A172 (cell line): ENCODE results near the gene BBOX1. TPM values are rescaled to one million over a fixed set of nuclear protein-coding genes. Genes with fewer than 3 reads are reported as not detected.
A peak's percentile ranks its signal among the peaks of the same experiment; 100 is the strongest.
"Not testable (repeated sequence)": the region's sequence is repeated elsewhere in the genome, so short reads cannot be mapped to it uniquely, and the experiment has no call there.

Source experiments
- DNase-seq: peaks from one replicate; pipeline ENCODE4 v3.0.0-alpha.2; 2015; ENCODE audit warnings: low spot score
- total RNA-seq: library from RNA; depleted of rRNA; stranded (reverse); fragments of >200 nt; shearing (Covaris generic); gene quantifications from 2 replicates; pipeline ENCODE4 v1.2.3, GENCODE V29; 2014

Gene BBOX1
- total RNA-seq, 1 experiment from 2014 or later: not detected

DNA sequence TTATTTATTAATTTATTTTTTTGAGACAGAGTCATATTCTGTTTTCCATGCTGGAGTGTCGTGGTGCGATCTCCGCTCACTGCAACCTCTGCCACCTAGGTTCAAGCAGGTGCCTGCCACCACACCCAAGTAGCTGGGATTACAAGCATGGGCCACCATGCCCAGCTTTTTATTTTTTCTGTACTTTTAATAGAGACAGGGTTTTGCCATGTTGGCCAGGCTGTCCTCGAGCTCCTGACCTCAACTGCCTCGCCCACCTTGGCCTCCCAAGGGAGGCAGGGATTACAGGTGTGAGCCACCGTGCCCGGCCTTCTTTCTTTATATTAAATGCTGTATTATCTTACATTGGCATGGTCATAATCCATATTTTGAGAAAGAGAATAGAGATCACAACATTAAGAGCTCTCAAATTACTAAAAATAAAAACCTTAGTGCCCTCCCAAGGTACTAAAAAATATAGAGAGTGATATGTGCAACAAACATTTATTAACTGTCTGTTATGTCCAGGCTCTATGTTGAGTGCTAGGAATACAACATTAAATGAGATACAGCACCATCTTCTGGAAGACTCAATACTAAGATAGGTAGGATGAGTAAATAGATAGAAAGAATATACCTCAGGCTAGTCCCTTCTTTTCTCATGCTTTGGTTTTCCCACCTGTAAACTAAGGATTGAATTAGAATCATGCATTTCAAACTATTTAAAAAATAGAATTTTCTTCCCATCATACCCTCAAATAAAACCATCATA, 84.1 kb downstream of the BBOX1 start:
- no peak for DNase-seq

DNA sequence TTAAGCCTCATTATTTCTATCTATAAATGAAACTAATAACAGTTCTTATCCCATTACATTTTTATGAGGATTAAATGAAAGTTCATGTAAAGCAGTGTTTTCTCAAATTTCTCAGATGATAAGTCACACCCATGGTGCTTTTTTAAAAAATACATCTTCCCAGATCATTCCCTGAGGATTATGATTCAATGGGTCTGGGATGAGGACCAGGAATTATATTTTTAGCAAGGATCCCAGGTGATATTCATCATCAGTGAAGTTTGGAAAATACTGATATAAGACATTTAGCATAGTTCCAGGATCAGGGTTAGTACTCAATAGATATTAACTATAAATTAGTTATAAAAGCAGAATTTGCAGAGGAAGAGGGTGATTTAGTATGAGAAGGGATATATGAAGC, 89.1 kb downstream of the BBOX1 start:
- DNase-seq: no peak

DNA sequence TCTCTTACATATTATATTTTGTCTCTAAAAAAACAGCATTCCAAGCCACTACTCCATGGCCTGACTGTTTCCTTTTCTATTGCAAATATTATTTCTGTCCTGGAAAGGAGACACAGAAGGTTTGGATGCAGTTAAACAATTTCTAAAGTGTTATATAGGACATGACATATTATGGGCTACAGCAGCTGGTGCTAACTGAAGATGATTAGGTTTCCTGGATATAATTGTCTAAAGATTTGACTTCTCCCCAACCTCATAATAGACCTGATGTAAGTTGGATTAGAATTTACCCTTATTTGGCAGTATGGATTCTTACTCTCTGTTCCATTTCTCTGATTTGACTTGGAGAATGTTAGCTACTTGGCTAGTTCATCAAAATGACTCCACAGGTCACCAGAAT, 90.2 kb downstream of the BBOX1 start:
- no peak for DNase-seq

DNA sequence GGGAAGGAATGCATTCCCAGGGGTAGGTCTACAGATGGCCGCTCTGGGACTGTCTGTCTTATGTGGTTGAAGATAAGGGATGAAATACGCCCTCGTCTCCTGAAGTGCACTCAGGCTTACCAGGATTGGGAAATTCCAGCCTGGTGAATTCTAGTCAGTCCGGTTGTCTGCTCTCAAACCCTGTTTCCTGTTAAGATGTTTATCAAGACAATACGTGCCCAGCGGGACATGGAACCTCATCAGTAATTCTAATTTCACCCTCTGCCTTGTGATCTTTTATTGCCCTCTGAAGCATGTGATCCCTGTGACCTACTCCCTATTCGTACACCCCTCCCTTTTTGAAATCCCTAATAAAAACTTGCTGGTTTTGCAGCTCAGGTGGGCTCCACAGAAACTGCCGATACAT, 95.3 kb downstream of the BBOX1 start:
- peak; percentile 35 for DNase-seq

DNA sequence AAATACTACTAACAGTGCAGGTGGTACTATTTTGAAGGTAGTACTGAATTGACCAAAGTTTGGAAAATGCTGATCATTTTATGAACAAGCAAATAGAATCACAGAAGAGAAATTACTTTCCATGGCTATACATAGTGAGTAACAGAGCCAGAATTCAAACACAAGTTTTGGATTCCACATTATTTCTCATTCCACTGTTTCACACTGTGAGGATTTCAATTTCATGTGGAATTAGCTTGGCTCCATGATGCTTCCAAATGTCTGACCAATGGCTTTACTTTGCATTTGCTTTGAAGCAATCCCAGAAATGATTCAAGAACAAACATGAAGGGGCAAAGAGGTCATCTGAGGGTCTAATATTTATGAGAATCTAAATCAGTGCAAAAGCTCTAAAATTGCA, 98.1 kb downstream of the BBOX1 start:
- no peak for DNase-seq

DNA sequence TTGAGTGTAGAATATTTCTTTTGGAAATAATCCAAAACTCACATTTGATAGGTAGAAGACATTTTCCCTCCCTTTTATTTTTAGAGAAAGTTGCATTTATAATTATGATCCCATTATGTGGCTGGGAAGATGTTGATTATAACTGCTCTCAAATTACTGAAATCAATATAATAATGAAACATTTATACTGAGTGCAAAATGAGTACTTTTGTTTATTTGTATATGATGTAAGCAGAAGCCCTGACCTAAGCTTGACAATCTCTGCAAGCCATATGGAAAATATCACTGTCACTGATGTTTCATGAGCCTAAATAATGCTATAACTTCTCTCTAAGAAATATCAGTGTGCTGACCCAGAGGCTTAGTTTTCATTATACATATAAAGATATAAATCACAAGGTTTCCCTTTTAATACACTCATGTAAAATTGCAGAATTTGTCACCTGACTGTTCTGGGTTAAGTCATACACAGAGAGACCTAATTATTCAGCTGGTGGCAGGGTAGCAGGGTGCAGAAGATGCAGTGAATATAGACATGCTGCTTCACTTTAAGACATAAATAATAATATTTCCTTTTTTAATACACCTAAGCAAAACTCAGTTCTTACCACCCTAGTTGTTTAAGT, 99.2 kb downstream of the BBOX1 start:
- no peak for DNase-seq

DNA sequence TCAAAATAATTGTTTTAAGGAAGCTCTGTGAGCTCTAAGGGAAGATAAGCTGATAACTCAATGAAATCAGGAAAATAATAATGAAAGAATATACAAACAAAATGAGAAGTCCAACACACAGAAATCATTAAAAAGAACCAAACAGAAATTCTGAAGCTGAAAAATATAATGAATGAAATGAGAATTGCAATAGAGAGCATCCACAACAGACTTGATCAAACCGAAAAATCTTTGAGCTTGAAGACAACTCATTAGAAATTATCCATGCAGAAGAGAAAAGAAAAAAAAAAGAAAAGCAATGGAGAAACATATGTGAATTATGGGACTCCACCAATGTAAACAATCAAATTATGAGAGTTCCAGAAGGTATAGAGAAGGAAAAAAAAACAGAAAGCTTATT, 101.0 kb downstream of the BBOX1 start:
- no peak for DNase-seq

DNA sequence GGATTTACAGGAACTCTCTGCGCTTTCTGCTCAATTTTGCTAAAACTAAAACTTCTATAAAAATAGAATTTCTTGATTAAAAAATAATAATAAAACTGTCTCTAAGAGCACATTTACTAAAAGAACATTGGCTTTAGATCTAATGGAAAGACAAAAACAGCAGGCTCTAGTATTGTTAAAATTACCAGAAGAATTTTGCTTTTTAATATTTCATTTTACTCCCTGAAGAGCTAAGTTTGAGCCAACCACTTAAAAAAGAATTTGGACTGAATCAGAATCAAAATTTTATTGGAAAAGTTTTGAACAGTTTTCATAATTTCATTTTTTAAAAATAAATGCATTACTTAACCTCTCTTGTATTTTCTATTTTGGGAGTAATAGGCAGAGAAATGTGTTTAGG, 107.3 kb downstream of the BBOX1 start:
- DNase-seq: no peak

DNA sequence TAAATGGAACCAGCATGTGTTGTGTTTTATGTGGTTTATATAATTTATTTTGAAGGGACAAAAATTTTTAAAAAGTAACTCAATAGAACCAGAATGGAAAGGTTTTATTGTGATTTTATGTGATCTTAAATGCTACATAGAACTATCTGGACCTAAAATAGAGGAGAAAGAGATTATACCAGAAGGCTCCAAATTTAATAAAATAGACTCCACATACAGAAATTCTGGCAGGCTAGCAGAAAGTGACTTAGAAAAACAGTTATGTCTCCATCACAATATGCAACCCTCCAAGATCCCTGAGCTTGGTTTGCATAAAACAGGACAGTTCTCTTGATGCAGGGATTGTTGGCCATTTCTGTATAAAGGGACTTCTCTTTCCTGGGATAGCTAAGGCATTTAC, 107.9 kb downstream of the BBOX1 start:
- DNase-seq: no peak

DNA sequence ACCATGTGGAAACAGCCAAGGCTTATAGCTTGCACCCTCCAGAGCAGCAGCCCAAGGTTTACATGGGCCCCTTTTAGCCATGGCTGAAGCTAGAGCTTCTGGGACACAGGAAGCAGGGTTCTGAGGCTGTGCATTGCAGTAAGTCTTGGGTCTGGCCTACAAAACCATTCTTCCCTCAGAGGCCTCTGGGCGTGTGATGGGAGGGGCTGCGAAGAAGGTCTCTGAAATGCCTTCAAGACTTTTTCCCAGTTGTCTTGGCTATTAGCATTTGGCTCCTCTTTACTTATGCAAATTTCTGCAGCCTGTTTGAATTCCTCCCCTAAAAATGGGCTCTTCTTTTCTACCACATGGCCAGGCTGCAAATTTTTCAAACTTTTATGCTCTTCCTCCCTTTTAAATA, 109.5 kb downstream of the BBOX1 start:
- no peak for DNase-seq

DNA sequence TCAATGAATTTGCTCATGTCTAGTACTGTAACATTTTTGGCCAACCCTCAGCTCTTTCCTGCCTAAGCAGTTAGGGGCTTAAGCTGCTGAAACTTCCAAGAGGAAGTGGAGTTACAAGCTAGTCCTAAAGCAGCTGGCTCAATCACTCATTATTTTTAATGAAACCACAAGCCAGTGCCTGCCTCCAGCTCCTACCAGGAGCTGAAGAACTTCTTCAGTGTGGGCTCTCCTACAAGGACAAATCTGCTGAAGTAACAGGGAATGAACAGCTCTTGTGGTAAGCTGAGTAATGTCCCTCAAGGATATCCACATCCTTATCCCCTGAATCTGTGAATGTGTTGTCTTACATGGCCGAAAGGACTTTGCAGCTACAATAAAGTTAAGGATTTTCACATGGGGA, 112.5 kb downstream of the BBOX1 start:
- DNase-seq: no peak

DNA sequence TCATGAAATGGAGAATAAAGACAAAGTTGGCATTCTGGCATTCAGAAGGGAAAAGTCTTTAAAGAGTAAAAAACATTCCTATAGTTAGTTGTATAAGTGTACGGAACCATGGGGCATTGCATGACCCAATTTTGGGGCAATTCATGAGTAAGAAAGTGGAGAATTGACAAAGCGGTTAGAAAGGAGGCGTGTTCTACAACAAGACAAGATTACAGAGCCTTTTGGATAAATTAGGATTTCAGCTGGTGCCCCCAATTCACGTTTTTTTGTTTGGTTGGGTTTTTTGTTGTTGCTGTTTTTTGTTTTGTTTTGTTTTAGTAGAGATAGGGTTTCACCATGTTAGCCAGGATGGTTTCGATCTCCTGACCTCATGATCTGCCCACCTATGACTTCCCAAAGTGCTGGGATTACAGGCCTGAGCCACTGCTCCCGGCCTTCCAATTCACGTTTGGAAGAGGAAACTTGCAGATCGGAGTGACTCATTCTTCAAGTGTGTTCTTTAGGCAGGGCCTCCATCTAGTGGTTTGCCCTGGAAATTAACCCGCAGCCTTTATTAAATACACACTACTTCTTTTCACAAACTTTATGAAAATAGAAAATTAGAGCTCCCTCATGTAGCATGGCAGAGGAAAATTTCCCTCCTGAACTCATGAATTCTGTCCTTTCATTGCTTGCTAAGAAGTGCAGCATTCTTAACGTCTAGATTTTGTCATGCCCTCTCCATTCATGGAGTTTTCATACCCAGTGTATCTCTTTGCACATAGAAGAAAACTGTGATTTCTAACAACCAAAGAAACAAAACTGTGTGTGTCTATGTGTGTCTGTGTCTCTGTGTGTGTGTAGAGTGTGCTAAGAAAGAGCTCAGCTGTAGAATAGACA, 118.1 kb downstream of the BBOX1 start:
- peak; percentile 80 for DNase-seq

DNA sequence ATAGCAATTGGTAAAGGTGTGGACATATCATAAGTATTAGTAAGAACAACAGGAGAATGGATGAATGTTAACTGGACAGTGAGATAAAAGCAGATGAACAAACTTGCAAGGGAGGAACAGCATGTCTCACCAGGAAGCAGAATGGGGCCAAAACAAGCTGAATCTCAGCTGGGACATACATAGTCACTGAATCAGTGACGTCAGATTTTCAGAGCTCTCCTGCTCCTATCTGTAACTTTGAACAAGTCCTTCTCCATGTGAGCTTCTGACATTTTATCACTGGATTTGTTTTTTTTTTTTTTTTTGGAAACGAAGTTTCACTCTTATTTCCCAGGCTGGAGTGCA, 118.7 kb downstream of the BBOX1 start:
- DNase-seq: no peak

DNA sequence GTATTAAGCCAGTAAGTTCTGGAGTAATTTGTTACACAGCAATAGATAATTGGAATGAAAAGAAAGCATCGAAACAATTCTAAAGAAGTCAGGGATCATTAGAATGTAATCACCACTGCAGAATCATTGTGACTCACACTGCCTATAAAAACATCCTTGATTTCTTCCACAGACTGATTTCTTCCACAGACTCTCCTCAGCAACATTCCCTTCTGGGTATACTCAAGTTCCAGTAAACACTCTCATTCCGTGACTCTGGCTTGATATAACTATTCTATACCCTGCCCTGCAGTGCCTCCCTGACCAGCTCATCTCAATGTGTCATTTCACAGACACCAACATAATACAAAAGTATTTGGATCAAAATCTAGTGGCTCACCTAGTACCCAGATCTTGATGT, 120.5 kb downstream of the BBOX1 start:
- DNase-seq: peak; percentile 9

DNA sequence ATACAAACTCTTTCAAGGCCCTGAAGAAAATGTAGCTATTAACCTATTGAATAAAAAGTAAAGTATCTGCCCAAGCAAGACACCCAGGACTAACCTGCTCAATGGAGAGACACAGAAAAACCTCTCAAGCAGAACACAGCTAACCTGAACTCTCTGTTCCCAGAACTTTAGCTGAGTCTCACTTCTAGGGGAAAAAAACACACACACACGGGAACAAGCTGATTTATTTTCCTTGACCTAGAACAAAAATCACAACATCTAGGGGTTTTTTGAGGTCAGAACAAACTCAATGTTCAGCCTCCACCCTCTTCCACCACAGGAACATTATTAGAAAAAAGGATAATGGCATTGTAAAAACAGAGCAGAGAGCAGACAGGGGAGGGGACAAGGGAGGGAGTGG, 121.6 kb downstream of the BBOX1 start:
- no peak for DNase-seq

DNA sequence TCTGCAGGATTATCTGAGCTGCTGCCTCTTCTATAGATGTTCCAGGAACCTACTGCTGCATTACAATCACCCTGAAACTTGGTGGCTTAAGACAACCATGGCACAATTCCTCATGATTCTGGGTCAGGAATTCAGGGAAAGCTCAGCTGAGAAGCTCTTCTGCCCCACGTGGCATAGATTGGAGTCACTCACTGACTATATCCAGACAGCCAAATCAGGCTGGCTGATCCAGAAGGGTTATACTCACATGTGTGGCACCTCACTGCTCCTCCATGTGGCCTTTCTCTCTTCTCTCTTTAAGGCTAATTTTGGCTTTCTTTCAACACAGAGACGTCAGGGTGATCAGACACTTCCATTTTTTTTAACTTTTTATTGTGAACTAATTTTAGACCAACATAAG, 125.5 kb downstream of the BBOX1 start:
- DNase-seq: no peak

DNA sequence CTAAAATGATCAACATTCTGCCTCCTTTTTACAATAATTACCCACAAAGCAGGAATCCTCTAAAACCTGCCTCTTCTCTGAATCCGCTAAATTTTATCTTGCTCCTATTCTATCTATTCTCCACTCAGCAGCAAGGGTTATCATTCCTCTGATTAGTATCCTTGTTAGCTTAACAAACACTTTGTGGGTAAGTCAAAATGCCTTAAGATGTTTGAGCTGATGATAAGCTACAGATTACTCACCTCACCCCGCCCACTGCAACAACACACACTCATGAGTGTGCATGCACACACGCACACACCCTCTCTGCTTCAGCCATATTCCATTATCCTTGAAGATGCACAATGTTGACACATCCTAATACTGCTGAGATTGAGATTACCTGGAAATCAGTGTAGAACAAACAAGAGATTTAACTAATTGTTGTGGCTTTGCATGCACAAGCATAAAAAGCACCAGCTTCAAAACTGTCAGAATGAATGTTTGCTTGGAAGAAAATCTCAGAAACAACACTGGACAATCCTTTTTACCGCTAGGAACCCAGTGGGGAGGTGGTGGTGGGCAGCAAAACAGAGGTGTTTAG, 130.9 kb downstream of the BBOX1 start:
- DNase-seq: no peak

DNA sequence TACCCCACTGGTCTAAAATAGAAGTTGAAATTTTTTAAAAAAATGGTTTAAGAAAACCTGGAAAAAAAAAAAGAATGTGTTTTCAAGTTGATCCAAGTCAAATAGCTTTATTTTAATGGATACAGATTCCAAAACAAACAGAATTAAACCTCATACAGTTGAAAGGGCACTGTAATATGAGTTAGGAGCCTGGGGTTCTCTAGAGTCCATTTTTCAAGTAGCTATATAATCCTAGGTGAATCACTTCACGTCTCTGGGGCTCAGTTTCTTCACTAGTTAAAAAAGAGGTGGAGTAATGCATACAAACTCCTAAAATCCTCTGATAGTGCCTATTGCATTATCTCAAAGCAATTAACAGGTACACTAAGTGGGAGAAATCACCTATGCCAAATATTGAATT, 132.9 kb downstream of the BBOX1 start:
- DNase-seq: no peak

DNA sequence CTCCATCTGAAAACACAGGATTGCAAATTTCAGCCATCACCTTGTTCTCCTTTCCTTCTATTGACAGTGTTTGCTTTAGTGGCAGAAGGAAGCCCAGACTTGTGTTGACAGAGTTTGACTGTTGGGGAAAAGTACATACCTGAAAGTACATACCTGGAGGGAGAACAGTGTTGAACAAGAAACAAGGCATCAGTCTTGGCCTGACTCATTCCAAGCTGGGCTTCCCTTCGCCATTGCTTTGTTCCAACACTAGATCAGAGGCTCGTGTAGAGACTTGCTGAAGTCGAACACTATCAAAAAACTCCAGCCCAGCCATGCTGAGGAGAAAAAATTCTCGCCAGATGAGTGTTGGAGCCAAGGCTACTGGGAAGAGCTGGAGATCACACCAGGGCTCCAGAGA, 133.4 kb downstream of the BBOX1 start:
- no peak for DNase-seq

DNA sequence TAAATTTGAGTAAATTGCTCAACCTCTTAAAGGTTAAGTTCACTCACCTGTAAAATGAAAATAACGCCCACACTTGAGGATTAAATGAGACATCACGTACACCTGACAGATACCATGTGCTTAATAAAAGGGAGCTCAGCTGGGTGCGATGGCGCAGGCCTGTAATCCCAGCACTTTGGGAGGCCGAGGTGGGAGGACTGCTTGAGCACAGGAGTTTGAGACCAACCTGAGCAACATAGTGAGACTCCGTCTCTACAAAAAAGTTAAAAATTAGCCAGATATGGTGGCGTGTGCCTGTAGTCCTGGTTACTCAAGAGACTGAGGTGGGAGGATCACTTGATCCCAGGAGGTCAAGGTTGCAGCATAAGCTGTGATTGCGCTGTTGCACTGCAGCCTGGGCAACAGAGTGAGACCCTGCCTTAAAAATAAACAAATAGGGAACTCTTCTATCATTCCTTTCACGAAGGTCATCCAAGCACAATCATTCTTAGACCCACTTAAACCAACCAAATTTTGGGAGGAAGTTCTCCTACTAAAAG, 134.1 kb downstream of the BBOX1 start:
- no peak for DNase-seq

DNA sequence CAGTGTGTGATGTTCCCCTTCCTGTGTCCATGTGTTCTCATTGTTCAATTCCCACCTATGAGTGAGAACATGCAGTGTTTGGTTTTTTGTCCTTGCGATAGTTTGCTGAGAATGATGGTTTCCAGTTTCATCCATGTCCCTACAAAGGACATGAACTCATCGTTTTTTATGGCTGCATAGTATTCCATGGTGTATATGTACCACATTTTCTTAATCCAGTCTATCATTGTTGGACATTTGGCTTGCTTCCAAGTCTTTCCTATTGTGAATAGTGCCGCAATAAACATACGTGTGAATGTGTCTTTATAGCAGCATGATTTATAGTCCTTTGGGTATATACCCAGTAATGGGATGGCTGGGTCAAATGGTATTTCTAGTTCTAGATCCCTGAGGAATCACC, 134.9 kb downstream of the BBOX1 start:
- DNase-seq: not testable (repeated sequence)
